HL-60/S4 treated with retinoic acid at 250 ng/mL for 4 days and 3 days (cell line): ENCODE data around the gene IFT122.
"Not testable (repeated sequence)": the region's sequence is repeated elsewhere in the genome, so short reads cannot be mapped to it uniquely, and the experiment has no call there.

Experiments used
- in situ Hi-C: fragments of 300-500 bp; cut with MboI; formaldehyde crosslinking; loops from 2 replicates; pipeline ENCODE4 v1.7.0; 2022; ENCODE audit warnings: low sequenced_read_pairs

The IFT122 gene

GRCh38 chr3:129531699-129532098 lies 91.7 kb downstream of the IFT122 start:
- in situ Hi-C loops, result no loop called here

GRCh38 chr3:129532261-129532660 lies 92.2 kb downstream of the IFT122 start:
- in situ Hi-C loops, result no loop called here

- in situ Hi-C loops, result no loop called here
Measured at GRCh38 chr3:129533406-129533805, 93.4 kb downstream of the IFT122 start.

DNA sequence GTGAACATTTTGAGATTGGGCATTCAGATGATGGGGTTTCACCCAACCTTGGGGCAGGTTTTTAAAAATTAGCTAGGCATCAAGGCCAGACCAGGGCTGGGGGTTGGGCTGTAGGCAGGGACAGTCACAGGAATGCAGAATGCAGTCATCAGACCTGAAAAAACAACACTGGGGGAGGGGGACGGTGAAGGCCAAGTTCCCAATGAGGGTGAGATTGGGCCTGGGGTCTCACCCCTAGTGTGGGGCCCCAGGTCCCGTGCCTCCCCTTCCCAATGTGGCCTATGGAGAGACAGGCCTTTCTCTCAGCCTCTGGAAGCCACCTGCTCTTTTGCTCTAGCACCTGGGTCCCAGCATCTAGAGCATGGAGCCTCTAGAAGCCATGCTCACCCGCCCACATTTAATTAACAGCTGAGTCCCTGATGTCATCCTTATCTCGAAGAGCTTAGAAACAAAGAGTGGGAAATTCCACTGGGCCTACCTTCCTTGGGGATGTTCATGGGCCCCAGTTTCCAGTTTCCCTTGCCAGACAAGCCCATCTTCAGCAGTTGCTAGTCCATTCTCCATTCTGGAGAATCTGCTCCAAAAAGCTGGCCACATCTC lies 94.5 kb downstream of the IFT122 start:
- in situ Hi-C loops, result no loop called here

- in situ Hi-C loops, result no loop called here
Measured at GRCh38 chr3:129535075-129535474, 95.1 kb downstream of the IFT122 start.

DNA sequence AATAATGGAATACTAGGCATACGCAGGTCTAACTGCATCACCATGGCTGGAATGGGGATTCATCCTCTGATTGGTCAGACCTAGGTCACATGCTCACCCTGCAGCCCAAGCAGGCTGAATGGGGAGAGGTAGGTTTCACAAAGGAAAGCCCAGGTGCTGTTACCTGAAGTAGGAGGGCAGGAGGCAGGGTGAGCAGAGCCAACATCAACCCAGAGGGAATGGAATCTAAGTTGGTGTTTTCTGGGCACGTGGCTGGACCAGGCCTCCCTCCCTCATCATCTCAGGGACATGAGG lies 96.3 kb downstream of the IFT122 start:
- in situ Hi-C loops, result no loop called here

- in situ Hi-C loops, result no loop called here
Measured at GRCh38 chr3:129536804-129537203, 96.8 kb downstream of the IFT122 start.

DNA sequence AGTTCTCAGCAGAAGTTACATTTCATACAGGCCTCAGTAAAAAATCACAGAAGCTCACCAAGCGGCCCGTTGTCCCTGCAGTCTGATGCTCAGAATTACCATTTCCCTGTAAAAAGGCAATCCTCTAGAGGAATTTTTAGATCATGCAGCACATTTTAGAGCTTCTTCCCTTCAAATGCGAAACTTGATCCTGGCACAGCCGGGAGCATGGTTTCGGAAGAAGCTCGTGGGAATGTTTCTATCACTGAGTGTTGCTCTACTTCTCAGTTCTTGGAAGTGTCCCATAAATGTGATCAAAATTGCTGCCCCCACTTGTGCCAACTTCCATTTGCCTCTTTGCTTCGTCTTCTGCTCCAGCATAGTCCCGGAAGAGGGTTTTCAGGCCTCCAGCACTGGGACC lies 99.2 kb downstream of the IFT122 start:
- in situ Hi-C loops, result no loop called here

DNA sequence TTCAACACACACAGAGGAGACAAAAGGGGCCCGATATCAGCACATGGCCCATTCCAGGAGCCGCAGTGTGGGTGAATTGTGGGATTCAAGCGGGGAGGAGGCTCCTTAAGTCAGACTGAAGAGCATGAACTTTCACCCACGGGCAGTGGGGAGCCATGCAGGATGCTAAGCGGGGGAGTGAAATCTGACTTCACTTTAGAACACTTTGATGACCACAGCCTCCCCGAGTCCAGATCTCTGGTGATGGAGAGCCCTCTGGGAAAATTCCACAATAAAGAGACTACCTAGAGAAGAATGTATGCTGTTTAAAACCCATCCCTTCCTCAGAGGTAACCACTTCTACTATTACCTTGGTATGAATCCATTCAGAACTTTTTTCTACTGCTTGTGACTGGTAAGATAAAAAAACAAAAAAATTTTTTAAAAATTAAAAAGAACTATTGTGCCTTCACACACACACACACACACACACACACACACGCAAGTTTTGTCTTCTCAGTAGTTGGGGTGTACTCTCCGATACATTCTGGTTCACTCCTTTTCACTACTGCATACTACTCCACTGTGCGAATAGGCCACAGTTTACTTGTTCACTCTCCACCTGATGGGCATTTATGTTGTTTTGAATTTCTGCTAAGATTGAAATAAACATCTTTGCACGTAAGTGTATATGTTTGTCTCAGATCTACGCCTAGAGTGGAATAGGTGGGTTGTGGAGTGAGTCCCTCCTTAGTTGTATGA lies 100.9 kb downstream of the IFT122 start:
- in situ Hi-C loops, result no loop called here

GRCh38 chr3:129542747-129543146 lies 102.7 kb downstream of the IFT122 start:
- in situ Hi-C loops, result no loop called here

GRCh38 chr3:129543156-129543790 lies 103.2 kb downstream of the IFT122 start, which contains the start of gene H1-8:
Gene H1-8 (plus strand): TSS chr3:129543175. CDS start chr3:129543219, 44 bp downstream.
- in situ Hi-C loops, result no loop called here

DNA sequence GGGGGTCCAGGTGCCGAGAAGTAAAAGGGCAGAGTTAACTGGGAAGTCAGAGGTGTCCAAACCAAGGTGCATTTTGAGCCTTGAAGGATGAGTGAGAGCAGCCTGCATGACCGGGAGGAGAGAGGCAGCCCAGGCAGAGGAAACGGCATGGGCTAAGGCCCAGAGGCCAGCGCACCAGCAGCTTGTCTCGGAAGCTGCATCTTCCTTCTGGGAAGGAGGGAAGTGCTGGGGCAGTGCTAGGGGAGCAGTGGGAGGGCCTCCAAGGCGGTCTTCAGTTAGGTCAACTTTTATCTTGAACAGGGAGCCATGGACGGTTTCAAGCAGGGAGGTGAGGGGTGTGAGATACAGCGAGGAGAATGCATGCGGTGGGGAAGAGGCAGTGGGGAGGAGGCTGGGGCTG lies 104.0 kb downstream of the IFT122 start:
- in situ Hi-C loops, result no loop called here

DNA sequence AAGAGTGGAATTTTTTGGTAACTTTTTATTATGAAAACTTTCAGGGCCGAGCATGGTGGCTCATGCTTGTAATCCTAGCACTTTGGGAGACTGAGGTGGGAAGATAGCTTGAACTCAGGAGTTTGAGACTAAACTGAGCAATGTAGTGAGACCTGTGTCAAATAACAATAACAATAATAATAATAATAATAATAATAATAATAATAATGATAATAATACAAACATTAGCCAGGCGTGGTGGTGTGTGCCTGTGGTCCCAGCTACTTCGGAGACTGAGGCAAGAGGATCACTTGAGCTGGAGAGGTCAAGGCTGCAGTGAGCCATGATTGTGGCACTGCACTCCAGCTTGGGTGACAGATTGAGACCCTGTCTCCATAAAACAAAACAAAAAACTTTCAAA lies 105.9 kb downstream of the IFT122 start:
- in situ Hi-C loops, result not testable (repeated sequence)

- in situ Hi-C loops, result no loop called here
Measured at GRCh38 chr3:129547241-129547640, 107.2 kb downstream of the IFT122 start.

- in situ Hi-C loops, result no loop called here
Measured at GRCh38 chr3:129548104-129548965, 108.3 kb downstream of the IFT122 start.

DNA sequence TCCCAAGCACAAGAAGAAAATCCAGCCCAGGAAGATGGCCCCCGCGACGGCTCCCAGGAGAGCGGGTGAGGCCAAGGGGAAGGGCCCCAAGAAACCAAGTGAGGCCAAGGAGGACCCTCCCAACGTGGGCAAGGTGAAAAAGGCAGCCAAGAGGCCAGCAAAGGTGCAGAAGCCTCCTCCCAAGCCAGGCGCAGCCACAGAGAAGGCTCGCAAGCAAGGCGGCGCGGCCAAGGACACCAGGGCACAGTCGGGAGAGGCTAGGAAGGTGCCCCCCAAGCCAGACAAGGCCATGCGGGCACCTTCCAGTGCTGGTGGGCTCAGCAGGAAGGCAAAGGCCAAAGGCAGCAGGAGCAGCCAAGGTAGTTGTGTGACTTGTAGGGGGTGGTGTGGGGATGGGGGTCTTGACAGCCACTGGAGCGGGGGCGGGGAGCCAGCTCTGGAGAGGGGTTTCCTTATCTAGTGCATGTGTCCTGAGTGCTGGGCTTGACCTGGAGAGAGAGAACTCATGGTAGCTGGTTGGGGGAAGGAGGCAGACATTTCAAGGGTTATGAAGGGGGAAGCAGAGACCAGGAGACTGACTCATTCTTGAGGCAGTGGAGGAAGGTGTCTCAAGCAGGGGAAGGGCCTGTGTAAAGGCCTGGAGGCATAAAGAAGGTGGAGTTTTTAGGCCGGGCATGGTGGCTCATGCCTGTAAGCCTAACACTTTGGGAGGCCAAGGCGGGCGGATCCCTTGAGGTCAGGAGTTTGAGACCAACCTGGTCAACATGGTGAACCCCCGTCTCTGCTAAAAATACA lies 109.2 kb downstream of the IFT122 start:
- in situ Hi-C loops, result no loop called here

- in situ Hi-C loops, result no loop called here
Measured at GRCh38 chr3:129549805-129550204, 109.8 kb downstream of the IFT122 start.

GRCh38 chr3:129552287-129553050 lies 112.4 kb downstream of the IFT122 start:
- in situ Hi-C loops, result no loop called here

DNA sequence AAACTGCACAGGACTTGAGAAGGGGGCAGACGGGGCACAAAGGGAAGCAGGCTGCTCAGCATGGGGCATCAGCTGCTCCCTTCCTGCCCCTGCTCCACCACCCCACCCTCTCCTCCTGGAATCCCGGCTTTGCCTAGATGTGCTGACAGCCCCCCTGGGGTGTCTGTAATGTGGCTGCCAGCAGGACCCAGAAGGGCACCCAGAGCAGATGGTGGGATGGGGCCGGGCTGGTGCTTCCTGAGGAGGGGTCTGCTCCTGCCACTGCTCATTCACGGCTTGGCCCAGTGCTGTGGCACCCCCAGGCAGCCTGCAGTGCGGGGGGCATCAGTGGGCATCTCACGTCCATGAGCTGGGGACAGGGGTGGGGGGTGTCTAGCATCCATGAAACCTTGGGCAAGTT lies 113.1 kb downstream of the IFT122 start:
- in situ Hi-C loops, result no loop called here

DNA sequence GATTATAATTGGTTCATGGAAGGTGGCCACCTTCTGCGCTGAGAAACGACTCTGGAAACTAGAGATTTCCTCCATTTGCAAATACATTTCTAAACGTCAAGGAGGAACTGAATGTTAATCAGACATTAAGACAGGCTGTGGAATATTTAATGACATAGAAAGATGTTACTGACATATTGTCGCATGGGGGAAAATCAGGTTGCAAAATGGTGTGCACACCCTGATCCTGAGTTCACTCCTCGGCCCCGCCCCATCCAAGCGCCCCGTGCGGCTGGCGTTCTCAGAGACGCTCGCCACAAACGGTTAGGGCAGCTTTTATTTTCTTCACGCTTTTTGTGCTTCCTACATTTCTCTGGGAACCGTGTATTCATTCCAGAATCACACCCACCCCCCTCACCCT lies 113.7 kb downstream of the IFT122 start:
- in situ Hi-C loops, result no loop called here
